IPS DF 4.7 (cell line): ENCODE data around the gene FBH1.
"Not testable (repeated sequence)": the region's sequence is repeated elsewhere in the genome, so short reads cannot be mapped to it uniquely, and the experiment has no call there.

Source experiments
- DNase-seq: peaks from one replicate; pipeline ENCODE4 v3.0.0-alpha.2; 2013; ENCODE audit warnings: low spot score; ENCODE audit errors: extremely low read depth

The FBH1 gene

GRCh38 chr10:5889624-5890451 is at the start of gene FBH1, which contains the start of gene ANKRD16:
Gene FBH1 (plus strand): TSS chr10:5890243. CDS start chr10:5890346, 103 bp downstream.
Gene ANKRD16 (minus strand): TSS chr10:5889893. CDS start chr10:5889354, 539 bp downstream.
- peak; percentile 68 for DNase-seq

- no peak for DNase-seq
Observed at GRCh38 chr10:5840314-5841307, 49.4 kb upstream of the FBH1 start.

GRCh38 chr10:5841965-5842364 is 48.1 kb upstream of the FBH1 start:
- DNase-seq: no peak

- no peak for DNase-seq
Observed at GRCh38 chr10:5843686-5844344, 46.2 kb upstream of the FBH1 start.

GRCh38 chr10:5844345-5845055 is 45.5 kb upstream of the FBH1 start:
- no peak for DNase-seq

GRCh38 chr10:5846667-5847066 is 43.4 kb upstream of the FBH1 start:
- DNase-seq: not testable (repeated sequence)

GRCh38 chr10:5854131-5854475 is 35.9 kb upstream of the FBH1 start:
- DNase-seq: no peak

- no peak for DNase-seq
Observed at GRCh38 chr10:5855979-5856700, 33.9 kb upstream of the FBH1 start.

- no peak for DNase-seq
Observed at GRCh38 chr10:5856701-5857004, 33.4 kb upstream of the FBH1 start.

GRCh38 chr10:5858811-5859210 is 31.2 kb upstream of the FBH1 start:
- no peak for DNase-seq

- DNase-seq: no peak
Observed at GRCh38 chr10:5860066-5860465, 30.0 kb upstream of the FBH1 start.

GRCh38 chr10:5862360-5862961 is 27.6 kb upstream of the FBH1 start:
- DNase-seq: no peak

GRCh38 chr10:5862981-5863685 is 26.9 kb upstream of the FBH1 start:
- not testable (repeated sequence) for DNase-seq

GRCh38 chr10:5866451-5867081 is 23.5 kb upstream of the FBH1 start:
- DNase-seq: not testable (repeated sequence)

- not testable (repeated sequence) for DNase-seq
Observed at GRCh38 chr10:5867091-5867615, 22.9 kb upstream of the FBH1 start.

- DNase-seq: not testable (repeated sequence)
Observed at GRCh38 chr10:5868383-5868782, 21.7 kb upstream of the FBH1 start.

GRCh38 chr10:5869156-5869555 is 20.9 kb upstream of the FBH1 start:
- DNase-seq: no peak

- DNase-seq: no peak
Observed at GRCh38 chr10:5871596-5871995, 18.4 kb upstream of the FBH1 start.
